Erythroblast (primary cell): ENCODE measurements around the gene PROSER3.

Experiments used
- GATA1 ChIP-seq: IDR thresholded peaks from 2 replicates; pipeline ENCODE4 v1.6.1; 2011; ENCODE audit warnings: low read depth, mild to moderate bottlenecking, control low read depth, low read length, moderate library complexity
- POLR2A ChIP-seq: IDR thresholded peaks from 2 replicates; pipeline ENCODE4 v1.6.1; 2011; ENCODE audit warnings: mild to moderate bottlenecking, low read length

- no peak for TF ChIP-seq POLR2A
- TF ChIP-seq GATA1 = no peak
These were observed 8.7 kb downstream of the PROSER3 start for GRCh38 chr19:35766571-35767104.
